HG03565 (cell line): ENCODE measurements around the gene COL8A1.
"Not testable (repeated sequence)": the region's sequence is repeated elsewhere in the genome, so short reads cannot be mapped to it uniquely, and the experiment has no call there.

Source experiments
- ATAC-seq: cut with Tn5 transposase; IDR thresholded peaks from one replicate; pipeline ENCODE4 v1.9.1; 2021; ENCODE audit warnings: mild to moderate bottlenecking, moderate library complexity; ENCODE audit not compliant: unreplicated experiment

COL8A1 gene

GRCh38 chr3:99702953-99703943, 64.9 kb downstream of the COL8A1 start:
- no peak for ATAC-seq

GRCh38 chr3:99704417-99704816, 66.0 kb downstream of the COL8A1 start:
- ATAC-seq: no peak

- no peak for ATAC-seq
Measured at GRCh38 chr3:99706410-99706809, 68.0 kb downstream of the COL8A1 start.

GRCh38 chr3:99708207-99708745, 69.9 kb downstream of the COL8A1 start:
- ATAC-seq: no peak

- no peak for ATAC-seq
Measured at GRCh38 chr3:99709686-99710085, 71.3 kb downstream of the COL8A1 start.

GRCh38 chr3:99710094-99710493, 71.7 kb downstream of the COL8A1 start:
- no peak for ATAC-seq

- ATAC-seq: no peak
Measured at GRCh38 chr3:99711351-99711750, 73.0 kb downstream of the COL8A1 start.

- no peak for ATAC-seq
Measured at GRCh38 chr3:99712291-99712954, 74.0 kb downstream of the COL8A1 start.

- ATAC-seq: no peak
Measured at GRCh38 chr3:99713440-99713839, 75.0 kb downstream of the COL8A1 start.

GRCh38 chr3:99714146-99714545, 75.8 kb downstream of the COL8A1 start:
- ATAC-seq: no peak

GRCh38 chr3:99714575-99714974, 76.2 kb downstream of the COL8A1 start:
- no peak for ATAC-seq

- no peak for ATAC-seq
Measured at GRCh38 chr3:99716463-99716995, 78.1 kb downstream of the COL8A1 start.

GRCh38 chr3:99720985-99721632, 82.7 kb downstream of the COL8A1 start:
- ATAC-seq: no peak

- no peak for ATAC-seq
Measured at GRCh38 chr3:99721633-99722007, 83.2 kb downstream of the COL8A1 start.

GRCh38 chr3:99724276-99724675, 85.9 kb downstream of the COL8A1 start:
- no peak for ATAC-seq

GRCh38 chr3:99730870-99731269, 92.5 kb downstream of the COL8A1 start:
- ATAC-seq: no peak

- ATAC-seq: peak; percentile 75
Measured at GRCh38 chr3:99731499-99731898, 93.1 kb downstream of the COL8A1 start.

- ATAC-seq: not testable (repeated sequence)
Measured at GRCh38 chr3:99740371-99740770, 102.0 kb downstream of the COL8A1 start.

GRCh38 chr3:99741588-99741987, 103.2 kb downstream of the COL8A1 start:
- ATAC-seq: no peak

GRCh38 chr3:99747915-99748314, 109.5 kb downstream of the COL8A1 start:
- ATAC-seq: no peak

GRCh38 chr3:99751649-99752048, 113.3 kb downstream of the COL8A1 start:
- no peak for ATAC-seq
